SIG-M5 treated with dmso at 0.1 percent for 504 hours (cell line): Measurements from ENCODE around the gene TCERG1L.

ENCODE experiments used
- DNase-seq: peaks from one replicate; lab custom pipeline; 2025; ENCODE audit not compliant: unreplicated experiment; lab: John Stamatoyannopoulos, UW

TCERG1L gene

GRCh38 chr10:131315344-131315743, 3.8 kb upstream of the TCERG1L start:
- DNase-seq: no peak

- DNase-seq: no peak
Observed at GRCh38 chr10:131314799-131315198, 3.3 kb upstream of the TCERG1L start.

- DNase-seq: no peak
Observed at GRCh38 chr10:131314148-131314547, 2.6 kb upstream of the TCERG1L start.

GRCh38 chr10:131313377-131313776, 1.9 kb upstream of the TCERG1L start:
- DNase-seq: no peak

GRCh38 chr10:131312478-131312836, 936 bp upstream of the TCERG1L start:
- no peak for DNase-seq

GRCh38 chr10:131311402-131311660, 190 bp downstream of the TCERG1L start:
- no peak for DNase-seq

- DNase-seq: no peak
Observed at GRCh38 chr10:131310551-131311401, 745 bp downstream of the TCERG1L start.

- no peak for DNase-seq
Observed at GRCh38 chr10:131310142-131310541, 1.4 kb downstream of the TCERG1L start.

- no peak for DNase-seq
Observed at GRCh38 chr10:131300508-131300907, 11.0 kb downstream of the TCERG1L start.

- no peak for DNase-seq
Observed at GRCh38 chr10:131290781-131291180, 20.7 kb downstream of the TCERG1L start.

- no peak for DNase-seq
Observed at GRCh38 chr10:131288648-131289047, 22.9 kb downstream of the TCERG1L start.

- DNase-seq: no peak
Observed at GRCh38 chr10:131282961-131283360, 28.6 kb downstream of the TCERG1L start.

GRCh38 chr10:131280101-131280500, 31.4 kb downstream of the TCERG1L start:
- no peak for DNase-seq

- DNase-seq: no peak
Observed at GRCh38 chr10:131279516-131279915, 32.0 kb downstream of the TCERG1L start.

- DNase-seq: no peak
Observed at GRCh38 chr10:131277969-131278368, 33.6 kb downstream of the TCERG1L start.

GRCh38 chr10:131277278-131277677, 34.2 kb downstream of the TCERG1L start:
- no peak for DNase-seq

- no peak for DNase-seq
Observed at GRCh38 chr10:131275691-131276090, 35.8 kb downstream of the TCERG1L start.

GRCh38 chr10:131274883-131275282, 36.6 kb downstream of the TCERG1L start:
- no peak for DNase-seq

- no peak for DNase-seq
Observed at GRCh38 chr10:131274133-131274880, 37.2 kb downstream of the TCERG1L start.

GRCh38 chr10:131273476-131273875, 38.0 kb downstream of the TCERG1L start:
- DNase-seq: no peak

GRCh38 chr10:131272897-131273451, 38.5 kb downstream of the TCERG1L start:
- DNase-seq: no peak

GRCh38 chr10:131271966-131272365, 39.6 kb downstream of the TCERG1L start:
- no peak for DNase-seq
